Mononuclear cell (primary cell): ENCODE results near the gene VIP. TPM values are rescaled to one million over a fixed set of nuclear protein-coding genes. Genes with fewer than 3 reads are reported as not detected.
"Not testable (repeated sequence)": the region's sequence is repeated elsewhere in the genome, so short reads cannot be mapped to it uniquely, and the experiment has no call there.

ENCODE experiments used
- H3K27me3 ChIP-seq: 2 replicates; pipeline ENCODE4 v1.6.0; 2011; ENCODE audit warnings: low read length, control low read depth; ENCODE audit not compliant: insufficient read depth
- H3K4me1 ChIP-seq: 2 replicates; pipeline ENCODE4 v1.5.1; 2011; ENCODE audit warnings: mild to moderate bottlenecking, low read length, control low read depth; ENCODE audit not compliant: insufficient read depth
- H3K4me3 ChIP-seq: 2 replicates; pipeline ENCODE4 v1.5.1; 2011; ENCODE audit warnings: mild to moderate bottlenecking, low read length, moderate library complexity
- H3K9me3 ChIP-seq: 2 replicates; pipeline ENCODE4 v1.5.1; 2011; ENCODE audit warnings: low read depth, mild to moderate bottlenecking, control low read depth, low read length
- total RNA-seq: library from RNA; depleted of rRNA; stranded (reverse); fragments of >200 nt; gene quantifications from one replicate; pipeline ENCODE4 v1.2.3, GENCODE V29; 2012

VIP gene
- not detected for total RNA-seq

GRCh38 chr6:152750694-152751093 is at the start of gene VIP:
TSS of gene VIP (plus strand) at chr6:152750797. CDS start at chr6:152752178, 1,381 bp downstream.
- Histone ChIP-seq H3K27me3 (no peaks in the 10 kb centered on the region), H3K9me3 (no peaks in the 10 kb centered on the region), H3K4me3 (no peak within 1 kb of the TSS), H3K4me1 (no peaks in the 10 kb centered on the region)

DNA sequence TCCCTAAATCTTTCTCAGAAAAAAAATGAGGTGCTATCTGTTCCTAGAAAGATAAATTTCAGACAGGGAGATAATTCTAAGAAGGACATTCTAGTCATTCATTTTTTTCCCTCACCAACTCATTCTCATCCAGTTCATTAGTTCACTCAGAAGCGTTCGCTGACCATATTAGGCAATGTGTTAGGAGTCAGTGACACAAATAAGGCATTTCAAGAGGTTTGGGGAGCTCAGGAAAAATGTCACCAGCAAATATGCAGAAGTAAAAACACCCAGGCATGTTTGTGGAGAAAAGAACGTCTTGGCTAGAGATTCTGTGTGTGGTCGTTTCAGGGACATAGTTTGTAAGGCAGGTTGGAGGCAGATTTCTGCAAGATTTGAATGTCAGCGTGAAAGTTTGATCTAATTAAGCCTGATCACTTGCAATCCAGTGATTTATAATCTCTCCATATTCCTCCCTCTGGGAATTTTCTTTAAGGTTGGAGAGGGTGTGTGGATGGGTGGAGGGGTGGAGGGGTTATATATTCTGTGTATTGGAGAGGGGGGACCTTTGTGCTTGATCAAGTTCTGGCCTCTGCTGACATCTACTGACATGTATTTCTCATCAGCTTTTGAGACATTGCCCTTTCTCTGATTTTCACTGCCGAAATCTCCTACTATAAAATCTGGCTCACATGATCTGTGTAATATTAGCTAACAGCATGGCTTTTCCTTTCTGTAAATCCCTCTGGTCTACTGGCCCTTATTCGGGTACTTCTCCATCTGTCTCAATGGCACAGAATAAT is 49.3 kb upstream of the VIP start:
- Histone ChIP-seq H3K9me3 (no peaks in the 10 kb centered on the region), H3K4me3 (no peak overlapping the region), H3K4me1 (no peaks in the 10 kb centered on the region), H3K27me3 (peaks cover 11% of the 10 kb centered on the region)

DNA sequence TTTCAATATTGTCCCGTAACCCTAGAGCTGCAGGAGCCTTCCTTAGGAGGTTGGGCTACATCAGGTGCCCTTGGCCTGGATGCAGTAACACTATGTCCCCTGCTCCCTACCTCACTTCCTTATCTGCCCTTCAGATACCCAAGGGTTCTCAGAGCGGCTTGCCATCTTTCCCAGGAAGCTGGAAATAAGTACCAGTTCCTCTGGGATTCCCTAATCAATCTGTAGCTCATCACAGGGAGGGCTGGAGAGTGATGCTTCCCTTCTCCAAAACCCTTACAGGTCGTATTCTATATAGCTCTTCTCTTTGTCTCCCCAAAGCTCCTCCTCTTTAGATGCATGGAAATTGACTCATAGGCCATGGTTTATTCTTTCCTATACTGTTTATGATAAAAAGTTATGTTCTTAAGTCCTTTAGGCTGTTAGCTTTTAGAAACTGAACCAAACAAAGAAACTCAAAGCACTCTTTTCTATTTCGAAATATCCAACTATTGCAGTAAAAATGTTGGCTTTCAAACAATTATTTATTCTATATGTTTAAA is 48.7 kb upstream of the VIP start:
- Histone ChIP-seq H3K4me1 (no peaks in the 10 kb centered on the region), H3K4me3 (no peak overlapping the region), H3K9me3 (no peaks in the 10 kb centered on the region), H3K27me3 (peaks cover 11% of the 10 kb centered on the region)

DNA sequence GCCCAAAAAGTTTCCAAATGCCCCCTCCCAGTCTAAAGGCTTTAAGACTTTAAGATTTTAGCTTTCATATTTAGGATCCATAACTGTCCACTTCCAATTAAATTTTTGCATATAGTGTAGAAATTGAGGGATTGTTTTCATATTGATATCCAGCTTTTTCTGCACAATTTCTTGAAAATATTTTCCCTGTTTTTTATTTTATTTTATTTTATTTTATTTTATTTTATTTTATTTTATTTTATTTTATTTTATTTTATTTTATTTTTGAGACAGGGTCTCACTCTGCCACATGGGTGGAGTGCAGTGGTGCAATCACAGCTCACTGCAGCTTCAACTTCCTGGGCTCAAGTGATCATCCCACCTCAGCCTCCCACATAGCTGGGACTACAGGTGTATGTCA is 46.8 kb upstream of the VIP start:
- H3K4me3 ChIP-seq, H3K27me3 ChIP-seq, H3K4me1 ChIP-seq, H3K9me3 ChIP-seq: not testable (repeated sequence)

GRCh38 chr6:152705327-152705726 is 45.3 kb upstream of the VIP start:
- H3K4me1 ChIP-seq = no peaks in the 10 kb centered on the region
- H3K4me3 ChIP-seq = no peak overlapping the region
- no peaks in the 10 kb centered on the region for H3K9me3 ChIP-seq
- H3K27me3 ChIP-seq = peaks cover 3% of the 10 kb centered on the region

DNA sequence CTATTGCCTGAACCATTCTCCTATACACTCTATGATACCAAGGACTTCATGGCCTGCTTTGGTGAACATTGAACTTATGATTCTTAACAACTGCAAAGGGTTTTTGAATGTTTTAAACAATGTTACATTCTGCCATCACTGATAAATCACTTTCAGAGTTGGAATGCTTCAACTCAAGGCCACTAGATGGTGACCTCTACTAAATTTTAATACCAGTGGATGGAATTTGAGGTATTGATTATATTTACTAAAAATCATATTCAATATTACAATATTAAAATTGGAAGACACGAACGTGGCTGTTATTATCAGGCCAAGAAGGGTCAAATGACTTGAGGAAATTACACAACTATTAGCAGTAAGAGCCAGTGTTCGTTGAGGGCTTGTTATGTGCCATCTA is 34.3 kb upstream of the VIP start:
- H3K4me1 ChIP-seq = no peaks in the 10 kb centered on the region

GRCh38 chr6:152720974-152721373 is 29.6 kb upstream of the VIP start:
- Histone ChIP-seq H3K4me3 (no peak overlapping the region), H3K9me3 (no peaks in the 10 kb centered on the region), H3K27me3 (no peaks in the 10 kb centered on the region), H3K4me1 (no peaks in the 10 kb centered on the region)

More for the DNA sequence above, 34.3 kb upstream of the VIP start:
- Histone ChIP-seq H3K27me3 (no peaks in the 10 kb centered on the region), H3K9me3 (peaks cover 14% of the 10 kb centered on the region), H3K4me3 (no peak overlapping the region)

- Histone ChIP-seq H3K4me1 (no peaks in the 10 kb centered on the region), H3K4me3 (no peak overlapping the region), H3K9me3 (no peaks in the 10 kb centered on the region), H3K27me3 (no peaks in the 10 kb centered on the region)
Measured at GRCh38 chr6:152721956-152722355, 28.6 kb upstream of the VIP start.

DNA sequence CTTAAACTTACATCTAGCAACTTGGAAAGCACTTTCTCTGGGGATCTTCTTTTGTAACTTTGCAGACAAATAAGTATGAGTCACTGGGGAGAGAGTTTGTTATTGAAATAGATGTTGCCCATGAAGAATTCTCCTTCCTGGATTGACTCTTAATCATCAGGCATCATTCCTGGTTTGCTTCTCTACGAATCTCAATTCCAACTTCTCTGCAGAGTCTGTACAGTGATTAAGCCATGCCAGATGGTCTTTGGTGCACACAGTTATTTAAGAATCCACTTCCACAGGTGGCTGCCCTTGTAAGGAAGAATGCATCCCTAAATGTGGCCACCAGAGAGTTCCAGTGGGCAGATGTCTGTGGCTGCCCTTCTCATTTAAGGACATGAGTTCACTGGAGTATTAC is 27.2 kb upstream of the VIP start:
- H3K4me3 ChIP-seq = no peak overlapping the region
- no peaks in the 10 kb centered on the region for H3K27me3 ChIP-seq
- no peaks in the 10 kb centered on the region for H3K4me1 ChIP-seq
- H3K9me3 ChIP-seq = no peaks in the 10 kb centered on the region

- H3K4me3 ChIP-seq = no peak overlapping the region
- H3K27me3 ChIP-seq = no peaks in the 10 kb centered on the region
- no peaks in the 10 kb centered on the region for H3K4me1 ChIP-seq
- H3K9me3 ChIP-seq = no peaks in the 10 kb centered on the region
Measured at GRCh38 chr6:152726313-152726712, 24.3 kb upstream of the VIP start.

DNA sequence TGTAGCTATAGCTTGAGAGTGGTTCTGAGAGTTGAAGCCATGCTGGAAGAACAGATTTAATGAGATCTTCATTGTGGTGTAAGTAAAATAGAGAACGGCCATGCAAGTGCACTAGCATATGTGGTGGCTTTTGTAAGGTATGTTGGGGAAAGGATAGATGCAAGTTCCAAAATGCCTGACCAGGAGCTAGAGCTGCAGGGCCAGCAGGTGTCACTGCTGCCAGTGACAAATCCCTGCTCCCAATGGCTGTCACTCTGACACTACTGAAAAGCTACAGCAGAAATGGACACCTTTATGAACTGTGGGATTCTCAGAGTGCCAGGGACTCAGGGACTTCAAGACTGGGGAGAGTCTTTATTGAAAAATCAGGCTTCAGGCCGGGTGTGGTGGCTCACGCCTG is 23.1 kb upstream of the VIP start:
- H3K27me3 ChIP-seq = no peaks in the 10 kb centered on the region

DNA sequence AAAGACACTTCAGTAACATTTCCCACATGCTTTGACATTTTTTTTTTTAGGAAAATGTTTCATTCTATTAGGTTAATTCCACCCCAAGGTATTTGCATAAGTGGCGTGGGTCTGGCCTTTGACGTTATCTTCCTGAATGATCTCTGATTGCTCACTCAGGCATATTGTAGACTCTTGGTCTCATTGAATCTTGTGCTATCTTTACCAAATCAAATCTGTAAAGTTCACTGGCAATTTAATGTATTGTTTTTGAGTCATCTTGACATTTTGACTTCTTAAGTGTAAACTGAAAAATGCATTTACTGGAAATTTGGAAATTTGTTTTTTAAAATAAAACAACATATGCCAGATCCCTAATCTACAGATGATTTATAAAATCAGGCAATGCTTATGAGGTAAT is 16.0 kb upstream of the VIP start:
- H3K4me1 ChIP-seq = no peaks in the 10 kb centered on the region
- H3K4me3 ChIP-seq = no peak overlapping the region
- no peaks in the 10 kb centered on the region for H3K27me3 ChIP-seq
- no peaks in the 10 kb centered on the region for H3K9me3 ChIP-seq

More for the DNA sequence above, 23.1 kb upstream of the VIP start:
- no peak overlapping the region for H3K4me3 ChIP-seq
- H3K9me3 ChIP-seq = no peaks in the 10 kb centered on the region
- H3K4me1 ChIP-seq = no peaks in the 10 kb centered on the region

GRCh38 chr6:152736687-152737273 is 13.8 kb upstream of the VIP start:
- no peaks in the 10 kb centered on the region for H3K4me1 ChIP-seq
- H3K4me3 ChIP-seq = no peak overlapping the region
- no peaks in the 10 kb centered on the region for H3K9me3 ChIP-seq
- H3K27me3 ChIP-seq = no peaks in the 10 kb centered on the region

DNA sequence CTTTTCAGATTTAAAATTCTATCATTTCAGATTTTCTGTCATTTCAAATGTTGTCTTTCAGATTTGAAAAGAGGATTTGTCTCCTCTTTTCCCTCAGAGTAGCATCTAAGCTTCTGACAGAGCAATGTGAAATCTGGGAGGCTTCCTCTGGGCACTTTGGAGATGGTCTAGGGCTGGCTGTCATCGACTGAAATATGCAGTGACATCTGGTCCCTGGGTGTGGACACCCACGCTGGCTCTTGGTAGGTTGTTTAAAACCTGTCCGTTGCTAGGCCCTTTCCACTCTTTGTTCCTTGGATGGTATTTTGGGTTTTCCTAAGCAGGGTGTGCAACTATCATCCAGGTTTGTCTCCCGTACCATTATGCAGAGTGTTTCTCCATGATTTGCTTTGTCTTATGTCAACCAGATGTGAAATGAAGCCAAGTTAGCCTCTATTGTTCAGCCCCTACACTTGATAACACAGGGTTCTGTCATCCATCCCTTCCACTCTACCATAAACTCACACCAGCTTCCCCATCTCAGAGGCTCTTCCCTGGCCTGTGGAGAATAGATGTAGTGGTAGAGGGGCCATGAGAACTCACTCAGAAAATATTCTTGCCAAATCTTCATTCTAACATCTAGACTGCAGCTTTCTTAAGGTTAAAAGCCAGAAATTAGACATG is 5.0 kb upstream of the VIP start:
- no peaks in the 10 kb centered on the region for H3K27me3 ChIP-seq
- H3K4me3 ChIP-seq = no peak overlapping the region
- H3K4me1 ChIP-seq = no peaks in the 10 kb centered on the region
- H3K9me3 ChIP-seq = no peaks in the 10 kb centered on the region

DNA sequence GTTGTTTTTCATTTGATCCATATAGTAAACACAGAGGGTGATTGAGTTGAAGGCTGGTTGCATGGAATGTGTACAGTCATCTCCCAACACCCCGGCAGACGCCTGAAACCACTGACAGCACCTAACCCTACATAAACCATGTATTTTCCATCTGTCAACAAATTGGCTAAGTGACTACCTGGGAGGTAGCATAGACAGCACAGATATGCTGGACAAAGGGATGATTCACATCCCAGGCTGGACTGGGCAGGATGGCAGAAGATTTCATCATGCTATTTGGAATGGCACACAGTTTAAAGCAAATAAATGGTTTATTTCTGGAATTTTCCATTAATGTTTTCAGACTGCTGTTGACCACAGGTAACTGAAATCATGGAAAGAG is 4.4 kb upstream of the VIP start:
- H3K27me3 ChIP-seq = no peaks in the 10 kb centered on the region
- no peaks in the 10 kb centered on the region for H3K4me1 ChIP-seq
- no peaks in the 10 kb centered on the region for H3K9me3 ChIP-seq
- H3K4me3 ChIP-seq = no peak overlapping the region
